ENCODE data around the gene PHTF2. TPM values are rescaled to one million over a fixed set of nuclear protein-coding genes. Genes with fewer than 3 reads are reported as not detected.

Gene PHTF2
- polyA plus RNA-seq, 12 donors = 14.1 to 27.8 (median 22.3) TPM; not detected in 1

DNA sequence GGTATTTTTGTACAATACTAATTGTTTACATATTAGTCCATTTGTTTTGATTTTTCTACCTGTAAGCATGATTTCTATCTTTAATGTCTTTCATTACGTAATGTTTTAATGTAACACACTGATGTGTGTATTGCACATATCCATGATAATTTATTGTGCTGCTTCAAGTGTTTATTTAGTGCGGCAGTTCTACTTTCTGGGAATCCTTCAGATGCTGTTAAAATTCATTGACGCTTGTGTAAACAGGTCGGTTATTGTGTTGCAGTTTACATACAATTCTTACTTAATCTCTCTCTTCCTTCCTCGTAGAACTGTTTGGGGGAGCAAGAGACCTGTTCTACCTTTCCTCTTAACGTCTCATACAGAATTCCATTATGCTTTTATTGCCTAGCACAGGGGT lies 7.2 kb upstream of the PHTF2 start:
- DNase-seq = no peak

DNA sequence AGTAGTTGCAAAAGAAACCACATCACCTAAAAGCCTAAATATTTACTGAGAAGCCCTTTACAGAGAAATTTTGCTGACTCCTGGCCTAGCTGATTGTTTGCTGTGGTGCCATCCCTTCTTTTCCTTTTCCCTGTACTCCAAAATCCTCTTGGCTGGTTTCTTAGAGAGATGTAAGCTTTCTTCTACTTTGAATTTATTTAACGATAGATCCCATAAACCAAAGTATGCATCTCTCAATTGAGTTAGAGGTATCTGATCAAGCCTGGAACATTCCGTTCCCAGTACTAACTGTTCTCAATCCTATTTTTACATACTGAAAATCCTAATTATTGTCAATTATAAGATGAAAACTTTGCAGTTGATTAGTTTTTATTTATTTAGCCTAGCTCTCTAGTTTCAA lies 6.6 kb upstream of the PHTF2 start:
- DNase-seq = no peak

DNA sequence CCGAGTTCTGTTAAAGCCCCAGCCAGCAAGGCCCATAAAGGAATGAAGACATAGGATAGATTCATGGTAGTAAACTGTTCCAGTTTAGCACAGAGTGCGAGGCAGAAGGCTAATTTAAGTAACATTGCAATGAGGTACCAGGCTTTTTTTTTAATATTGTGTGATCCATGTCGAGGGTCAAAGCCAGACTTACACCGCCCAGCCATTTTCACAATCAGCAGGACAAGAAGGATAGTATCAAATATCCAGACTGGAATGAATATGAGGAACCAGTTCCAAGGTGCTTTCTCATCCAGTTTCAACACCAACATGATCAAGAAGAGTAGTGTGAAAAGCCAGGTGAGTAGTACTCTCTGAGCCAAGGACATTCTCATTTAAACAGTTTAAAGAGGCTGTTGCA lies 4.6 kb upstream of the PHTF2 start:
- DNase-seq = no peak

DNA sequence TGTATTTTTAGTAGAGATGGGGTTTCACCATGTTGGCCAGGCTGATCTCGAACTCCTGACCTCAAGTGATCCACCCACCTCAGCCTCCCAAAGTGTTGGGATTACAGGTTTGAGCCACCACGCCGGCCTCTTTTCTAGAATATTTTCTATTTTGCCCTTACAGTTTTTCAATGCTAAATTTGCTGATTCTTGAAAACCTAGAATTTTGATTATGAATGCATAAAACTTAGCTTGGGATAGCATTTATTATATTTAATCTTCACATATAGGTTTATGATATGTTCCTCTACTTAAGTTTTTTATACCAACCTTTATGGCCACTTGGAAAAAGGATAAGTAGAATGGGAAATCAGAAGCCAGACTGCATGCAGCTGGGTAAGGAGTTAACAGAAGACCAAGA lies 2.5 kb upstream of the PHTF2 start:
- DNase-seq = no peak

DNA sequence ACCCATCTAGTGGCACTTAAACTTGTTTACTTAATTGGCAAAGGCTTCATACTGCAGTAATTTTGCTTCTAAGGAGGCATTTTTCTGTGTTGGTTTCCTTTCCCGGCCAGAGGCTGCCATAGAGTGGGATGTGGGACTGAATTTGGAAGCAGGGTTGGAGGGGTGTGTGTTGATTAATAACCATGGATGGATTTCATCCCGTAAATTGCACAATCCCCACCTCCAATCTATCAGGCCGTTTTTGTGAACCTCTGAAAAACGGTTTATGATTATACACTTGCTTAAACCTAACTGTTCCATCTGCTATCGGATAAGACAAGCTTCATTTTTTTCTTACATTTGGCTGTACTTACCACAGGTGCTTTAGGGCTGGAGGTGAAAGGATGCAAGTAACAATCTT lies 1.6 kb upstream of the PHTF2 start:
- DNase-seq = no peak

DNA sequence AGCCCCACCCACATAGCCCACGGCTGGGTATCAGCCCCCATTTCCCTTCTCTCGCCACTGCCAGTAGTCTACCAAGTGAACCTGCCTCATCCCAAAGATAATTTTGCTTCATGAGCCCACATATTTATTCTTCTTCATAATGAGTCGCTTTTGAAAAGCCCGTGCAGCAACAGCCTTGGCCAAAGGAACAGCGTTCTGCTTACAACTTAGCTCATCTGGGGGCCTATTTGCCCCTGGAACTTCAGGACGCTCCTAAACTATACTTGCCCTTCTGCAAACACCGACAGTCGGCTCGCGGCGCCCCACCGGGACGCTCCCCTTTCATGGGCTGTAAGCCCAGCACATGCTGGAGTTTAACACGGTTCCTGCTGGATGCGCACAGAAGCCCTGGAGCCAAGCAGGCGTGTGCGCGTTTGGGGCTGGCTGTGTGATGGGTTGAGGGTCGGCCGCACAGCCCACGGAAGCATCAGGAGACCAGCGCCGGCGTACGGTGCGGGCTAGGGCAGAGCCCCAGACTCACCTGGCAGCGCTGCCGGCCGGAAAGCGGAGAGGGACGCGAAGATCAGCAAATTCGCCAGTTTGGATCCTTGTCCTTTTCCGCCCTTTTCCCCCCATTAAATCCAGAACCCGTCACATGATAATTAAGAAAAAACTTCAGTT lies 709 bp upstream of the PHTF2 start:
- no peak for DNase-seq

DNA sequence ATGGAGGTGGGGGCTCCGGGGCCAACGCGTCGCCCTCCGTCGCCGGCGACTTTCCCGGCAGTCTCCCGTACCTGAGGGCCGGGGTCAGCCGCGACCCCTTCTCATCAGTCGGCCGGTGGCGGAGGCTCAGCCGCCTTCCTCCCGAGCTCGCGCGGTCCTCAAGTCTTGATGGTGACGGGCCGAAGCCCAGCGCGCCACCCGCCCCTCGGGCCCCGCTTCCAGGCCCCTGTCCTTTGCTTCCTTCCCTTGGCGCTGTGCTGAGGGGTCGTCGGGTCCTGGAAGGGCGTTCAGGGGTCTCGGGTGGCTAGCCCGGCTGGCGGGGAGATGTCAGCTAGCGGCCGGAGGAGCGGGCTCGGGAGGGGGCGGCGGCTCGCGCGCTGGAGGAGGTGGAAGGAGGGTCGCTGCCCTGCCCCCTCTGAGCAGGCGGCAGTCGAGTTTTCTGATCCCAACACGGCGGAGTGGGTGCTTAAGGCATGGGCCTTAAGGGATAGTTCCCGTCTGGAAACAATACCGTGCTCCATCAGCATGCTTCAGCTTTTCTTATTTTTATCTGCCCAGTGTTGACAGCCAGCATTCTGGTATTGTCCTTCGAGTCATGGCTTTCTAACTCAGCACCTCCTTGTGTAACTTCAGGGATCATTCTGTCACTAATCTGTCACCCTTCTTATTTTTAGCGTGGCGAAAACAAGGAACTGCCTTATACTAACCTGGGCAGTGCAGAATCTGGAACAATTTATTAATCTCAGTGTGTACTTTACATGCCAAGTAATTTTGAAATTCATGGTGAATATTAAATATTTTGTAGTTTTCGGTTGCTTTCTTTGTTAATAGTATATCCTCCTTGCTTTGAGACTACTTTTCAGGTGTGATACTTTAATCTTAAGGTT lies 748 bp downstream of the PHTF2 start:
- peak; percentile 42 for DNase-seq

DNA sequence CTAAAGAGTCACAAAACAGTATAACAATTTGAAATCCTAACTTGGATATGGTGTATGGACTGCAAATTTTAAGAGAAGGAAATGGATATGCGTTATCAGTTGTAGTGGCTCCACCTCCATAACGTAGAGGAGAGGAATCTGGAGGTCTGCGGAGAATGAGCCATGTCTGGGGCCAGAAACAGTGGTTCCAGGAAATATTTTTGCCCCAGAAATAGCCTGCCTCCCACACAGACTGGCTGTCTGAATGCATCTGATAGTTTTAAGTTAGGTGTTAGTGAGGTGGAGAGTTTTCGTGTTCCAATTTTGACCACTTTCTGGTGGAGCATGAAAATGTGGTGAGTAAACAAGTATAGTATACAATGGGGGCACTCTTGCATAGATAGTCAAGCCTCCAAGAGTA lies 1.6 kb downstream of the PHTF2 start:
- no peak for DNase-seq

DNA sequence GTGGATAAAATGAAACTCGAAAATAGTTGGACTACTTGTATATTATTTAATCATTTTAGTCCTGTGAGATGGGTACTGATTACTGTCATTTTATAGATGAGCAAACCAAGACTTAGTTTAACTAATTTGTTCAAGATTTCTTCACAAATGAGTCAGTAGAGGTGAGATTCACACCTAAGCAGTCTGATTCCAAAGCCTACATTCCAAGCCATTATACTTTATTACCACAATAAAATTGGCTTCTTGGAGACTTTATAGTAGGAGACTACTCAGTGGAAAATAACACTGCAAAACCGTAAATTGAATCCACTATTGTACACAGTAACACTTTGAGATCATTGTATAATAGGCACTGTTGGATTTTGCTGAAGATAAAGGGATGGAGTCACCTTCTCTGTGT lies 2.2 kb downstream of the PHTF2 start:
- no peak for DNase-seq

DNA sequence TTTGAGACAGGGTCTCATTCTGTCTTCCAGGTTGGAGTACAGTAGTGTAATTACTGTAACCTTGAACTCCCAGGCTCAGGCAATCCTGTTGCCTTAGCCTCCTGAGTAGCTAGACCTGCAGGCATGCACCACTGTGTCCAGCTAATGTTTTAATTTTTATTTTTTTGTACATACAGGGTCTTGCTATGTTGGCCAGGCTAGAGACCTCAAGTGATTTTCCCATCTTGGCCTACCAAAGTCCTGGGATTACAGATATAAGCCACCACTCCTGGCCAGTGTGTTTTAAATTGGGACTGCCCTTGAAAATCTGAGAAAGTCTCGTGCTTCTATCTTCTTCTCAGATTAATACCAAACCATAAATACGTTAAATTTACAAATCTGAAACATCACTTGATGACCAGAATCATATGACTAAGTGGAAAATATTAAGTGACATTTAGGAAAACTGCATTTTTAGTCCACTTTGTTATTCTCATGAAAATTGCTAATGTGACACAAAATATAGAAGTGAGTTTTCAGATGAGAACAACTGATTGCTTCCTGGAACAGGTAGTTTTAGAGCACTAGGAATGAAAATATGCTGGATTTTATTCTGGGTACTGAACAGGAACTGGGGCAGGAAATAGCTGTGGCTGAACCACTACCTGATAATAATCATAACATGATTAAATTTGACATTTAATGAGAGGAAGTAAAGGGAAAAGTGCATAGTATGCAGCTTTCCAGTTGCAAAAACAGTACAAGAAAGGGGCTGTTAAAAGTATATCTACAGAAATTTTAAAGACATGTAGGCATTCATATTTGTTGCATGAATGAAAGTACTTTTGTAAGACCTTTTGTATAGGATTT lies 4.2 kb downstream of the PHTF2 start:
- no peak for DNase-seq

DNA sequence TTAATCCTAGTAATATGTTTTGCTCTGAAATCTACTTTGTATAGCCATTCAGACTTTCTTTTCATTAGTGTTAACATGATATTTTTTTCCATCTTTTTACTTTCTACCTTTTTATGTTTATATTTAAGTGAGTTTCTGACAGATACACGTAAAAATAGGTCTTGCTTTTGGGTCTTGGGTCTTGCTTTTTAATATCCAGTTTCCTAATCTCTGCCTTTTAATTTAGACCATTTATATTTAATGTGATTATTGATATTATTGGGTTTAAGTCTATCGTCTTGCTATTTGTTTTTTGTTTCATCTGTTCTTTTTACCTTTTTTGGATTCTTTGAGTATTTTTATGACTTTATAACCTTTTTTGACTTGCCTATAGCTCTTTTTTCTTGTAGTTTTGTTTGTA lies 7.9 kb downstream of the PHTF2 start:
- no peak for DNase-seq

DNA sequence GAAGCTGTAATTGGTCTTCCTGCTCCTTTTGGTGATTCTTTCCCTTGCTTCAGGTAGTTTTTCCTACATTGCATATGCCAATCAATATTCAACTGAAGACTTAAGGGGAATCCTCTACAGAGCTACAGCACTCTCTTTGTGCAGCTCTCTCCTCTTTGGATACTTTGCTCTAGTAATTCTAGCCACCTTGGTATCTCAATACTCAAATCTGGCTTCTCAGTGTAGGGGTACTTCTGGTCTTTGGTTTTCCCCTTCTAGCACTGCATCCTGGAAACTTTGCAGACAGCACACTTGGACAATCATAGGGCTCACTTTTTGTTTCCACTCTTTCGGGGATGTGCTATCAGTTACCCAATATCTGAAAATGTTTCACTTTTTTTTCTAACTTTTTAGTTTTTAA lies 9.9 kb downstream of the PHTF2 start:
- no peak for DNase-seq

DNA sequence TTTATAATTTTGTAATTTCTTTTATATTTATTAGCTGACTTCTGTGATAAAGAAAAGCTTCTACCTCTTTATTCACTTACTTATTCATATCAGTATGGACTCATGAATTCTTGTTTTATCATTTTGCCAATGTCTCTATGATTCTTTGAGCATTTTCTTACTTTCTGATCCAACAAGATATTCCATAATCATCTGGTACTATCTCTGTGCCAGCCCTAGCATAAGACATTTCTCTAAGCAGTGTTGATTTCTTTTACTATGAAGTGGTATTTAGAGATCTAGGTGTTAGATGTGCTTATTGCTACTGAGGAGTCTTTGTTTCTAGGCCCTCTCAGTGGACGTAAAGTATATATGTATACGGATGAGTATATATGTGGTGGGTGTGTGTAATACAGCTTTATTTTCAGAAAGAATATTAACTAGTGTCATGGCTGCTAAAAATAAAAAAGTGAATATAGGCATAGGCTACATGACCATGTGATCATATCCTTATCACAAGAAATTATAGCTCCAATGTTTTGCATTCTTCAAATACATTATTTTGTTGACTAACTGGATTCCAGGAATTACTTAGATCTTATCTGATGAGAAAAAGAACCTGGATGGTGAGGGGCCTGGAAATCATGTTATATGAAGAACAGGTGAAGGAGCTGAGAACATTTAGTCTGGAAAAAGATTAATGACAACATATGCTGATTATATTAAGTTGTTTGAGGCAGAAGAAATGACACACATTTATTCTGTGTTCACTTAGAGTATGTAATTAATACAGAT lies 13.1 kb downstream of the PHTF2 start:
- DNase-seq = no peak

DNA sequence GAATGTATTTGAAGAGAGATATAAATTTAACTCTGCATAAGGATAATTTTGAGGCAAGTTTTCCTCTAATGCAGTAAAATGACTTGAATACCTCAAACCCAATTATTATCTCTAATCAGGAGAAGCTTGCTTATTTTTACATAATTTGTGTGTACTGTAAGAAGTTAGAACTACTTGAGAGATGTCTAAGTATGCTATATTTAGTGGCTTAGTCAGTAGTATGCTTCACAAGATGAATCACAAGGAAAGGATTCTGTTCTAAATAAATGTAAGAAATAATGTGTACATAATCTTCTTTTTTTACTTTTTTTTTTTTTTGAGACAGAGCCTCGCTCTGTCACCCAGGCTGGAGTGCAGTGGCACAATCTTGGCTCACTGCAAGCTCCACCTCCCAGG lies 13.7 kb downstream of the PHTF2 start:
- no peak for DNase-seq

DNA sequence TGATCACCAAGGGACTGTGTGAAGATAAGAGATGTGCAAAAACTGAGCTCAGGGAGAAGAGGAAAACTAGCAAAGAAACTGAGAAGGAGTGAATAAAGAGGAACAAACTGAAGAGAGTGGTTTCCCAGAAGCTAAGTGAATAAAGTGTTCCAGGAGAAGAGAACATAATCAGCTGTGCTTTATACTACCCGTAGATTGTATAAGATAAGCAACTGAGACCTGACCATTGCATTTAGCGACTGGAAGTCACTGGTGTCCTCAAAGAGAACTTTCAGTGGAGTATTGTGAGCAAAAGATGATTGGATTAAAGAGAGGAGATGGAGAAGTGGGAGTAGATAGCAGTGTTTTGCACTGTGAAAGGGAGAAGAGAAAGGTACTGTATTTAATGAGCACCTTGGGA lies 14.6 kb downstream of the PHTF2 start:
- DNase-seq = no peak

DNA sequence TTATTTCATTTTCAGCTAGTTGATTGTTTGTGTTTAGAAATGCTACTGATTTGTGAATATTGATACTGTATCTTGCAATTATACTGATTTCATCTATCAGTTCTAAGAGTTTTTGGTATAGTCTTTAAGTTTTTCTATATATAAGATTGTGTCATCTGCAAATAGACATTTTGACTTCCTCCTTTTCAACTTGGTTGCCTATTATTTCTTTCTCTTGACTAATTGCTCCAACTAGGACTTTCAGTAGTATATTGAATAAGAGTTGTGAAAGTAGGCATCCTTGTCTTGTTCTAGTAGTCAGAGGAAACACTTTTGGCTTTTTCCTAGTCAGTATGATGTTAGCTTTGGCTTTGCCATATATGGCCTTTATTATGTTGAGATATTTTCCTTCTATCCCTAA lies 20.4 kb downstream of the PHTF2 start:
- DNase-seq = no peak

DNA sequence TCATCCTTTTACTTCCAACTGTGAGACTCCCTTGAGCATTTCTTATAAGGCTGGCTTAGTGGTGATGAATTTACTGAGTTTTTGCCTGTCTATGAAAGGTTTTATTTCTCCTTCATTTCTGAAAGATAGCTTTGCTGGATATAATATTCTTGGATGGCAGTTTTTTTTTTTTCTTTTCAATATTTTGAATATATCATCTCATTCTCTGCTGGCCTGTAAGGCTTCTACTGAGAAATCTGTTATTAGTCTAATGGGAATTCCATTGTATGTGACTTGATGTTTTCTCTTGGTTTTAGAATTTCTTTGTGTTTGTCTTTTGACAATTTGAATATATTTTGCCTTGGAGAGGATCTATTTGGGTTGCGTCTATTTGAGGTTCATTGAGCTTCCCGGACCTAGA lies 22.4 kb downstream of the PHTF2 start:
- DNase-seq = no peak

DNA sequence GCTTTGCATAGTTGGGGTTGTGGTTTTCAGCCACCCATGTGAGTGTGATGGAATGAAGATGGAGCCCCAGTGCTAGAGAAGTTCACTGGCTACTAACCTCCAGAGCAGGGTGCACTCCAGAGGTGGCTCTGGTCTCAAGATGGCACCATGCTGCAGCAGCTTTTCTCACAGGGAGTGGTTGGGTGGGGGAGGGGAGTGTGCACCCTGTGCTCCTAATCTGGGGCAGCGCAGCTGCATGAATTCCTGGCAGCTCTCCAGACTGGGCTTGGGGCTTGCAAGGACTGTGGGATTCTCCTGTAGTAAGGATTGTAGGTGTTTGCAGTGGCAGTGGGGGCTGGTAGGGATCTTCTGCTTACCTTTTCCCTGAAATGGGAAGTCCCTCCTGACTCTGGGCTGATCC lies 23.7 kb downstream of the PHTF2 start:
- no peak for DNase-seq

DNA sequence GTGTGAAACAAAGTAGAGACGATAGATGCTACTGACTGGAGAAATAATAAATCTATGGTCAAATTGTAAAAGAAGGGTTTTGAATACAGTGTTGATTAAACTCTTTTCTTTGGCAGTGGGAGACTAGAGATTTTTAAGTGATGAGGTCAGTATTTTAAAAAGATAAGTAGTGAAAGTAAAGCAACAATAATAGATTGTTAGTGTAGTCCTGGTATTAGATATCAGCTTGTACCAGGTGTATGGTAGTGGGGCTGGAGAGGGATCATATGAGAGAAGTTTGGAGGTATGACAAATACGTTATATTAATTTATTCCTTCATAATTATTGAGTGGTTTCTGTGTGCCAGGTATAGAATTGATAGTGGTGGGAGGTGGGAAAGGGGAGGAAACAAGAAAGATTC lies 25.2 kb downstream of the PHTF2 start:
- DNase-seq = no peak

DNA sequence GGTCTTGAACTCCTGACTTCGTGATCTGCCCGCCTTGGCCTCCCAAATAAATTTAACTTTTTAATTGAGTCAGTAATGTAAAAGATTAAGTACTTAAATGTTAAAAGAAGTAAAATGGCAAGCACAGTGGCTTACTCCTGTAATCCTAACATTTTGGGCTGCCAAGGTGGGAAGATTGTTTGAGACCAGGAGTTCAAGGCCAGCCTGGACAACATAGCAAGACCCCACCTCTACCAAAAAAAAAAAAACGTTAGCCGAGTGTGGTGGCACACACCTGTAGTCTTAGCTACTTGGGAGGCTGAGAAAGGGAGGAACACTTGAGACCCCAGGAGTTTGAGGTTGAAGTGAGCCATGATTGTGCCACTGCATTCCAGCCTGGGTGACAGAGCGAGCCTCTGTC lies 26.1 kb downstream of the PHTF2 start:
- no peak for DNase-seq

DNA sequence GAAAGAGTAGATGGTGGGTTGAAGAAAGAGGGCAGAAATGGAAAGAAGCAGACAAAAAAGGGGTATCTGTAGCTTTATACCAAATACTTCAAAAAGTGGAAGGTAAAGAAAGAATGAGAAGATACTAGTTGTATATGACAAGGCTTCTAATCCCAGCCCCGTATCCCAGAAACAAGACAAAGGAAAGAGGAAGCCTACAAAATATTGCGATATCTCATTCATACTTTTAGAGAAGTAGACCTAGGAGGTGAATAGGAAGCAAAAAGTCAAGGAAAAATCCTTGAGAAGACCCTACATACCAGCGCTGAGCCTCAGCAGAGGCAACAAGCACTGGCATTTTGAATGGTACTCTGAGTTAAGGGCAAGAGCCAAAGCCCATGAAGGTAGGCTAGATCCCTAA lies 26.6 kb downstream of the PHTF2 start:
- DNase-seq = no peak

DNA sequence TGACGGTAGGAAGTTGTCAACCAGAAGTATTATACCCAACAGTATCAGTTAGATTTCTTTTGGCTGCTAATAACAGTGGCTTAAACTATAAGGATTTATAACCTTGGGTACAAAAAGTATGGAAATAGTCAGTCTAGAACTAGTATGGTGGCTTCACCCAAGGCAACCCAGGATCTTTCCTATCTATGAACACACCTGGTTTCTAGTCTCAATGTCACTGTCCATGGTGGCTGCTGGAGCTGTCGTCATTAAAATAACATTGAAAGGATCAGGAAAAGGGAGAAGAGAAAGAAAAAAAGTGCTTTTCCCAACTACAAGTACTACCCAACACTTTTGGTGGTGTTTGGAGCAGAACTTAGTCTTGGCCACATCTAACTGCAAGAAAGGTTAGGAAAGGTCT lies 27.7 kb downstream of the PHTF2 start:
- no peak for DNase-seq

All from muscle of arm (tissue), 12 donors.